Keratinocyte (primary cell): ENCODE measurements around the gene C18orf54. TPM values are rescaled to one million over a fixed set of nuclear protein-coding genes. Genes with fewer than 3 reads are reported as not detected.

ENCODE experiments used
- DNase-seq: peaks from one replicate; pipeline ENCODE4 v3.0.0-alpha.2; 2011; ENCODE audit warnings: low read depth, missing footprints, low spot score
- FAIRE-seq: peaks from 2 replicates; lab custom pipeline; 2011; peaks lifted over from hg19 to GRCh38; lab: Jason Lieb, UNC
- H2AFZ ChIP-seq: 2 replicates; pipeline ENCODE4 v1.6.0; 2012; ENCODE audit warnings: low read length, control low read depth, inconsistent platforms; ENCODE audit not compliant: control insufficient read depth
- H3K27ac ChIP-seq: 2 replicates; pipeline ENCODE4 v1.5.1; 2011; ENCODE audit warnings: low read length; ENCODE audit not compliant: control insufficient read depth, insufficient read depth
- H3K27me3 ChIP-seq: 3 replicates; pipeline ENCODE4 v1.6.0; 2011; ENCODE audit warnings: low read length; ENCODE audit not compliant: control insufficient read depth, insufficient read depth; ENCODE audit errors: extremely low read depth
- H3K36me3 ChIP-seq, 2 experiments: 2 replicates in 1 of 2; 3 replicates in 1 of 2; pipeline ENCODE4 v1.5.1; 2011; ENCODE audit warnings: low read length in 2 of 2, mild to moderate bottlenecking in 1 of 2; ENCODE audit not compliant: control insufficient read depth in 2 of 2, insufficient read depth in 2 of 2; ENCODE audit errors: extremely low read depth in 1 of 2
- H3K4me1 ChIP-seq: 3 replicates; pipeline ENCODE4 v1.5.1; 2011; ENCODE audit warnings: low read length; ENCODE audit not compliant: control insufficient read depth, insufficient read depth; ENCODE audit errors: extremely low read depth
- H3K4me2 ChIP-seq: 3 replicates; pipeline ENCODE4 v1.6.0; 2011; ENCODE audit warnings: low read depth, low read length; ENCODE audit not compliant: control insufficient read depth, insufficient read depth; ENCODE audit errors: extremely low read depth
- H3K4me3 ChIP-seq, 3 experiments: fragments of 200-600 bp in 1 of 3; sonication (generic) in 1 of 3; 2 replicates in 2 of 3; 3 replicates in 1 of 3; pipeline ENCODE4 v1.5.1; 2011 to 2016; ENCODE audit warnings: low read length in 3 of 3, mild to moderate bottlenecking in 3 of 3, control low read depth in 2 of 3, inconsistent platforms in 1 of 3, low read depth in 1 of 3, mixed read lengths in 1 of 3, mixed run types in 1 of 3, moderate library complexity in 1 of 3; ENCODE audit not compliant: control insufficient read depth in 2 of 3, insufficient read depth in 2 of 3; ENCODE audit errors: extremely low read depth in 1 of 3
- H3K79me2 ChIP-seq: 2 replicates; pipeline ENCODE4 v1.6.0; 2012; ENCODE audit warnings: low read length; ENCODE audit not compliant: control insufficient read depth, insufficient read depth
- H3K9ac ChIP-seq: 3 replicates; pipeline ENCODE4 v1.6.0; 2011; ENCODE audit warnings: low read length; ENCODE audit not compliant: control insufficient read depth, insufficient read depth; ENCODE audit errors: extremely low read depth
- H3K9me1 ChIP-seq: 3 replicates; pipeline ENCODE4 v1.6.0; 2011; ENCODE audit warnings: low read length; ENCODE audit not compliant: control insufficient read depth, insufficient read depth; ENCODE audit errors: extremely low read depth
- H3K9me3 ChIP-seq: 2 replicates; pipeline ENCODE4 v1.5.1; 2012; ENCODE audit warnings: low read depth, low read length; ENCODE audit not compliant: control insufficient read depth
- H4K20me1 ChIP-seq: 3 replicates; pipeline ENCODE4 v1.6.0; 2011; ENCODE audit warnings: low read length; ENCODE audit not compliant: control insufficient read depth, insufficient read depth; ENCODE audit errors: extremely low read depth
- EZH2 ChIP-seq: IDR thresholded peaks from one replicate; pipeline ENCODE4 v1.6.1; 2012; ENCODE audit warnings: inconsistent platforms, mild to moderate bottlenecking, low read length, moderate library complexity
- dilution Hi-C: fragments of 300-500 bp; cut with MboI; formaldehyde crosslinking; loops from one replicate; pipeline ENCODE4 v1.7.0; 2020; ENCODE audit warnings: low sequenced_read_pairs; ENCODE audit not compliant: extremely low pct_ligation_motif_present
- polyA plus RNA-seq, 5 experiments: library from polyadenylated mRNA; depleted of rRNA in 3 of 5; stranded (reverse) in 3 of 5; stranded (forward) in 1 of 5; unstranded in 1 of 5; fragments of >200 nt; gene quantifications; 1 replicate in 1 of 5; 2 replicates in 3 of 5; 3 replicates in 1 of 5; pipeline versions ENCODE4 v1.2.1 to v1.2.3, GENCODE V29; 2011 to 2012; ENCODE audit warnings: missing spikeins in 2 of 5, low read depth in 1 of 5, low replicate concordance in 1 of 5
- small RNA-seq, 3 experiments: library from RNA; depleted of rRNA; stranded (forward); fragments of <200 nt; gene quantifications; one replicate each; pipeline ENCODE3, GENCODE V24; 2012; ENCODE audit warnings: low read depth in 3 of 3, low replicate concordance in 1 of 3; ENCODE audit not compliant: insufficient read length in 3 of 3
- TF ChIP-seq, protein P1 (sequence below), 3 experiments: IDR thresholded peaks in 1 of 3; conservative IDR thresholded peaks in 1 of 3; optimal IDR thresholded peaks in 1 of 3; 2 replicates in 2 of 3; 3 replicates in 1 of 3; pipeline versions ENCODE3 to v1.5.1; 2011; ENCODE audit warnings: low read length in 3 of 3, mild to moderate bottlenecking in 3 of 3, moderate library complexity in 2 of 3, control low read depth in 1 of 3, inconsistent platforms in 1 of 3; ENCODE audit not compliant: insufficient read depth in 2 of 3; ENCODE audit errors: extremely low read depth in 1 of 3

Gene C18orf54
- polyA plus RNA-seq, 1 donor (not counting 4 experiments of a cell fraction or from before 2014, with no cell fraction given): 5.1 TPM

DNA sequence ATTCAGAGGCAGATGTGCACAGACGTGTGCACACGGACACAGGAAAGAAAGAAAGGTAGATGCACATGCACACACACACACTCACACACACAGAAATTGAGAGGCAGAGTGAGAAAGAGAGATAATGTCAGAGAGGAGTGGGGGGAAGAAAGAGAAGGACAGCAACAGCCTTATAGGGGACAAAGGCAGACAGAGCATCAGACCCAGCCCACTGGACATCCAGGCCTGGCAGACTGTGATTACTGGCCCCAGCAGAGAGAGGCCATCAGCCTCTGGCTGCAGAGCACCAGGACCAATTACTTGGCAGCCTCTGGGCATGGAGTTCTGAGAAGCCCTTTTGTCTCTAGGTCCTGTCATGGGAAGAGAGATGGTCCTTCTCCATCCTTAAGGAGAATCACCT, 66.1 kb downstream of the C18orf54 start:
- Histone ChIP-seq H3K27me3 (no peaks in the 10 kb centered on the region), H3K4me1 (no peaks in the 10 kb centered on the region), H4K20me1 (no peaks in the 10 kb centered on the region), H2AFZ (no peak overlapping the region), H3K4me3 (no peak overlapping the region), H3K9me3 (no peaks in the 10 kb centered on the region), H3K4me2 (no peak overlapping the region), H3K79me2 (no peaks in the 10 kb centered on the region), H3K27ac (no peak overlapping the region), H3K9ac (no peak overlapping the region), H3K9me1 (no peaks in the 10 kb centered on the region), H3K36me3 (no peaks in the 10 kb centered on the region)
- TF ChIP-seq EZH2: no peak
- dilution Hi-C loops: no loop called here
- DNase-seq (no peak), FAIRE-seq (no peak)

DNA sequence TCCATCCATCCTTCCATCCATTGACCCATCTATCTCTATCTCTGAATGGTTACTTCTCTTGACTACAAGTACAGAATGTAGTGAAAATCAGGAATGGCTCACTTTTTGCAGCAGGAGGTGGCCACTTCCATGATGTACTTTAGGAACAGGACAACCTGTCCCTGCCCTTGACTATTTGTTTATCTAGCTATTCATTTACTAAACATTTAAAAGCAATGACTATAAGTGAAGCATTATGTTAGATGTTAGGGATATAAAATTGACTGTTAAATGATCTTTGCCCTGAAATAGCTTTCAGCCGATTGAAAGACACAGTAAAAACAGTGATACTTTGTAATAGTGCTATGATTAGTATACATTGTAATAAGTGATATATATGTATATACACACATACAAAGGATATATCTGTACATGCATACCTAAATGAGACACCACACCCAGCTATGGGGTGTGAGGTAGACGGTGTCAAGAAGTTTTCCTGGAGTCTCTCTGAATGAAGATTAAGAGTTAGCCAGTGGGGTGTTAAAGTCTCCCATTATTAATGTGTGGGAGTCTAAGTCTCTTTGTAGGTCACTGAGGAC, 68.5 kb downstream of the C18orf54 start:
- Histone ChIP-seq H3K9me1 (no peaks in the 10 kb centered on the region), H3K9ac (no peak overlapping the region), H3K4me3 (no peak overlapping the region), H3K9me3 (no peaks in the 10 kb centered on the region), H3K36me3 (no peaks in the 10 kb centered on the region), H3K4me1 (no peaks in the 10 kb centered on the region), H3K79me2 (no peaks in the 10 kb centered on the region), H3K27ac (no peak overlapping the region), H3K4me2 (no peak overlapping the region), H3K27me3 (no peaks in the 10 kb centered on the region), H4K20me1 (no peaks in the 10 kb centered on the region), H2AFZ (no peak overlapping the region)
- dilution Hi-C loops: loop anchor here (25.0 kb wide), 1 partner anchor 236 kb away; no protein-coding TSS in a partner anchor
- DNase-seq (no peak), FAIRE-seq (no peak)
- TF ChIP-seq EZH2: no peak
- TF ChIP-seq, protein P1, sequence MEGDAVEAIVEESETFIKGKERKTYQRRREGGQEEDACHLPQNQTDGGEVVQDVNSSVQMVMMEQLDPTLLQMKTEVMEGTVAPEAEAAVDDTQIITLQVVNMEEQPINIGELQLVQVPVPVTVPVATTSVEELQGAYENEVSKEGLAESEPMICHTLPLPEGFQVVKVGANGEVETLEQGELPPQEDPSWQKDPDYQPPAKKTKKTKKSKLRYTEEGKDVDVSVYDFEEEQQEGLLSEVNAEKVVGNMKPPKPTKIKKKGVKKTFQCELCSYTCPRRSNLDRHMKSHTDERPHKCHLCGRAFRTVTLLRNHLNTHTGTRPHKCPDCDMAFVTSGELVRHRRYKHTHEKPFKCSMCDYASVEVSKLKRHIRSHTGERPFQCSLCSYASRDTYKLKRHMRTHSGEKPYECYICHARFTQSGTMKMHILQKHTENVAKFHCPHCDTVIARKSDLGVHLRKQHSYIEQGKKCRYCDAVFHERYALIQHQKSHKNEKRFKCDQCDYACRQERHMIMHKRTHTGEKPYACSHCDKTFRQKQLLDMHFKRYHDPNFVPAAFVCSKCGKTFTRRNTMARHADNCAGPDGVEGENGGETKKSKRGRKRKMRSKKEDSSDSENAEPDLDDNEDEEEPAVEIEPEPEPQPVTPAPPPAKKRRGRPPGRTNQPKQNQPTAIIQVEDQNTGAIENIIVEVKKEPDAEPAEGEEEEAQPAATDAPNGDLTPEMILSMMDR (optimal IDR thresholded peaks at IDR 0.05 in 1 of 3, IDR thresholded peaks at IDR 0.05 in 1 of 3, conservative IDR thresholded peaks at IDR 0.05 in 1 of 3; ENCODE audit: extremely low read depth in 1 of 3, insufficient read depth in 2 of 3, low read length in 3 of 3): no peak

Small RNA genes lying within 50 kb of the gene (small RNA-seq; reads per million reads assigned to genes)
- gene SNRPGP2: 0 reads per million in 3 experiments

Other genes starting within 250 kb of the C18orf54 start
- 45.4 to 212 TPM (median 80.1 TPM) in 3 replicates for gene MBD2, start 133.2 kb upstream of the C18orf54 start, polyA plus RNA-seq
- 12.1 to 25.6 TPM (median 20.5 TPM) in 3 replicates for gene POLI, start 88.4 kb upstream of the C18orf54 start, polyA plus RNA-seq
- 0.30 TPM in 1 of 3 replicates, not detected in the others for gene STARD6, start within 50 bp of the C18orf54 start, polyA plus RNA-seq
- 0.07 TPM in 1 of 3 replicates, not detected in the others for gene DYNAP, start 233.3 kb downstream of the C18orf54 start, polyA plus RNA-seq